Measurements from ENCODE around the gene NFKB1.
"Not testable (repeated sequence)": the region's sequence is repeated elsewhere in the genome, so short reads cannot be mapped to it uniquely, and the experiment has no call there.

Gene NFKB1

GRCh38 chr4:102601586-102602227 lies 100.5 kb downstream of the NFKB1 start:
- DNase-seq, result no peak

DNA sequence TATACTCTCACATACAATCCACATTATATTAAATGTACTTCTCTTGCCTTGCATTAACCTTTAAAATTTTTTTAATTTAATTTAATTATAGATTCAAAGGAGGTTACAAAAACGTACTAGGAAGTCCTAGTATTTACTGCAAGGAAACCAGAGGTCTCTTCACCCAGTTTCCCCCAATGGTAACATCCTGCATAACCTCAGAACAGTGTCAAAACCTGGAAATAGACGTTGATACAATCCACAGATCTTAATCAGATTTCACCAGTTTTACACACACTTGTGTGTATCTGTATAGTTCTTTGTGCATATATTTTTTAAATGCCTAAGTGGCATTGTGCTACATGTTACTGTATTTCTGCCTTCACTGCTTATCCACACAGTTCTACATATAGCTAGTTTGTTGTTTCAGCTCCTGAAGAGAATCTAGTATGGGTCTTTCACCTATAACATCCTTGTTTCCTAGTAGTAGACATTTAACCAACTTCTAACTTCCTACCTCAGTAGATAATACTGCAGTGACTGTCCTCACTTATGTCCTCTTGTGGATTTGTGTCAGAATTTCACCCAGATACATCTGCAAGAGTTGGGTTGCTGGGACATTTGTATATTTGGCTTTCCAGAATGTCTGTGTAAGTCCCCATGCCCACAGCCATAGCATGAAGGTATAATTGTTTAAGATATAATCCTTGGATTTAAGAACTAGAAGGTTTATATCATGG lies 103.2 kb downstream of the NFKB1 start:
- no peak for DNase-seq

DNA sequence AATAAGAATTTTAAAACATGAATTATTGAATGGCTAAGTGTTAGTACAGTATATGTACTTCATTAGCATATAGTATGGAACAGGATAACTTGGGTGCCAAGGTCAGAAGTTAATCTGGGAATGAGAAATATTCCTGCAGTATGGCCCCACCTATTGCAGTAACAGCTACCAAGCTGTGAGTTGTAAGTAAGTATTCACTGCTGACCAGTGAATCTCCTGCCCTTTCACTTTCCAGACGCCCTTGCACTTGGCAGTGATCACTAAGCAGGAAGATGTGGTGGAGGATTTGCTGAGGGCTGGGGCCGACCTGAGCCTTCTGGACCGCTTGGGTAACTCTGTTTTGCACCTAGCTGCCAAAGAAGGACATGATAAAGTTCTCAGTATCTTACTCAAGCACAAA lies 105.1 kb downstream of the NFKB1 start:
- DNase-seq, result no peak

- no peak for DNase-seq
Measured at GRCh38 chr4:102606846-102607450, 105.8 kb downstream of the NFKB1 start.

DNA sequence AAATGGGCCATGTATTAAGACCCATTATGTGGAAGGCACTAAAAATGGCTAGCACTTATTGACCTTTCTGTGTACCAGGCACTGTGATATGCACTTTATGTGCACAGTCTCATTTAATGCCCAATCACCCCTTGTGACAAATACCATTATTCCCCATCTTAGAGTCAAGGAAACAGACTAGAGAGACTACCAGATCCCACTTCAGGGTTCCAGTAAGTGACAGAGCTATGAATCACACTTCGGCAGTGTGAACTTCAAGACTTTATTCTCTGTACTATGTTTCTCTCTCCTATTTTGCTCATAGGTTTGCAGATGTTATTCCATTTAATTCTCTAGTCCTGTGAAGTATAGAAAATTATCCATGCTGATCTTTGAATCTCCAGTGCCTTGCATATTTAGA lies 107.0 kb downstream of the NFKB1 start:
- no peak for DNase-seq

DNA sequence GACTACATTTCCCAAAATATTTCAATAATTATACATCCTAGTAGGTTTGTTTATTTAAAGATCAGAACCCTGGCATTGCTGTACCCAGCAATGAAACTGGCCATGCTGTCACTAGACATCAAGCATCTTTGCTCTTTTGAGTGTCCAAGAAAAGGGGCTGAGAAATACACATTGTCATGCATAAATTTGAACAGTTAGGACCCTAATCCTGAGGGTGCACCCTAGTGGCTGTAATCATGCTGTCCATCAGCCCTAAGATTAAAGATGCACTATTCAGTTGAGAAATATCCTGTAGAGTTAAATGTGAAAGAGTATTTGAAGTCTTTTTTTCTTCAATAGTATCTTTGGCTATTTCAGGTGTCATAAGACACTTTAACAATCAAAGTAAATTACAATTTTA lies 108.8 kb downstream of the NFKB1 start:
- DNase-seq, result no peak

GRCh38 chr4:102610476-102610875 lies 109.3 kb downstream of the NFKB1 start:
- peak; percentile 87 for DNase-seq

- peak; percentile 7 for DNase-seq
Measured at GRCh38 chr4:102612210-102612609, 111.1 kb downstream of the NFKB1 start.

DNA sequence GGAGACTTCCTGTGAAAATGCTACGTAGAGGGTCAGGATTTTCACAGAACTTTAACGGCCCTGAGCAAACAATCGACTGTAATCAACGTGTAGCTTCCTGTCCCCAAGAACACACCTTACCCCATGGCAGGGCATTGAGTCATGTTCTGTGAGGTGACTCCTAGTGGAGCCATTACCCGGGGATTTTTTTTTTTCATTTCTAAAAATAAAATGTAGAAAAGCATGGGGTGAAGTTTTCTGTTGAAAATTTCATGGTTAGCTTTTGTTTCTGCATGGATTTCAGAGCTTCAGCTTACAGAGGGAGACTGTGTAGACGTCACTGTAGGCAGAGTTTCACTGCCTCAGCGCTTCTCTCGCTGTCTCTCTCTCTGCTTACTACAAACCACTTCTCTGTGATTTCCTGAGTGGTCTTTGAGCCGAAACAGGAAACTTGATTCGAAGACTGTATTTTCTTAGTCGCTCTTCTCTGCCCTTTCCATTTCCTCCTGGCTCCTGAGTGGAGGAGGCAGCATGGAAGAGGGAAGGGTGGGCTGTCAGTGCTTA lies 111.7 kb downstream of the NFKB1 start:
- DNase-seq, result no peak

- no peak for DNase-seq
Measured at GRCh38 chr4:102614801-102615200, 113.6 kb downstream of the NFKB1 start.

DNA sequence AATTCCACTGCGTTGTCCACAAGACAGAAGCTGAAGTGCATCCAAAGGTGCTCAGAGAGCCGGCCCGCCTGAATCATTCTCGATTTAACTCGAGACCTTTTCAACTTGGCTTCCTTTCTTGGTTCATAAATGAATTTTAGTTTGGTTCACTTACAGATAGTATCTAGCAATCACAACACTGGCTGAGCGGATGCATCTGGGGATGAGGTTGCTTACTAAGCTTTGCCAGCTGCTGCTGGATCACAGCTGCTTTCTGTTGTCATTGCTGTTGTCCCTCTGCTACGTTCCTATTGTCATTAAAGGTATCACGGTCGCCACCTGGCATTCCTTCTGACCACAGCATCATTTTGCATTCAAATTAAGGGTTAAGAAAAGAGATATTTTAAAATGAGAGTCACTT lies 115.5 kb downstream of the NFKB1 start:
- peak; percentile 32 for DNase-seq

DNA sequence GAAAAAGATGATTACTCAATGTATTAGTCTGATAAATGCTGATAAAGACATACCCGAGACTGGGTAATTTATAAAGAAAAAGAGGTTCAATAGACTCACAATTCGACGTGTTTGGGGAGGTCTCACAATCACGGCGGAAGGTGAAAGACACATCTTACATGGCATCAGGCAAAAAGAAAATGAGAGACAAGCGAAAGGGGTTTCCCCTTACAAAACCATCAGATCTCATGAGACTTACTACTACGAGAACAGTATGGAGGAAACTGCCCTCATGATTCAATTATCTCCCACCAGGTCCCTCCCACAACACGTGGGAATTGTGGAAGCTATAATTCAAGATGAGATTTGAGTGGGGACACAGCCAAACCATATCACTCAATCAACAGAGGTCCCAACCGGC lies 117.9 kb downstream of the NFKB1 start:
- not testable (repeated sequence) for DNase-seq

DNA sequence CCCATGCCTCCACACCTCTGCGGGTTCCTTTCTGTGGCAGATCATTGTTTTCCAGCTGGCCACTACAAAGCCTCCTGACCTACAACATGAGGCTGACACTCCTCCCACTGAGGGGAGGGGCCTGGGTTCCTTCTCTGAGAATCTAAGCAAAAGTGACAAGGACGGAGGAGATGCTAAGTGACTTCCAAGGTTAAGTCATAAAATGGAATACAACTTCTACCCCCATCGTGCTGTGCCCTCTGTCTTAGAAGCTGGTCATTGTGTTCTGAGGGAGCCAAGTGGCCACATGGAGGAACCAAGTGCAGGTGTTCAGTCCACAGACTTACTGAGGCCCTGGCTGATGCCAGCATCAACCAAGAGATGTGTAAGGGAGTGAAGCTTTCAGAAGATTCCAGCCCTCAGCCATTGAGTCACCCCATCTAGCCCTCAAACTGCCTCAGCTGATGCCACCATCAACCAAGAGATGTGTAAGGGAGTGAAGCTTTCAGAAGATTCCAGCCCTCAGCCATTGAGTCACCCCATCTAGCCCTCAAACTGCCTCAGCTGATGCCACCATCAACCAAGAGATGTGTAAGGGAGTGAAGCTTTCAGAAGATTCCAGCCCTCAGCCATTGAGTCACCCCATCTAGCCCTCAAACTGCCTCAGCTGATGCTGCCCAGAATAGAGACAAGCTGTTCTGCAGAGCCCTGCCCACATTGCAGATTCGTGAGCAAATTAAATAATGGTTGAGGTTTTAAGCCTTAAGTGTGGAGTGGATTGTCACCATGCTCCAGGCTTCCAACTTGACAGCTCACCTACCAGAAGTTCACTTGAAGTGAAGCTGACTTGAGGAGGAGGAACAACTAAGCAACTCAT lies 118.8 kb downstream of the NFKB1 start:
- not testable (repeated sequence) for DNase-seq

DNA sequence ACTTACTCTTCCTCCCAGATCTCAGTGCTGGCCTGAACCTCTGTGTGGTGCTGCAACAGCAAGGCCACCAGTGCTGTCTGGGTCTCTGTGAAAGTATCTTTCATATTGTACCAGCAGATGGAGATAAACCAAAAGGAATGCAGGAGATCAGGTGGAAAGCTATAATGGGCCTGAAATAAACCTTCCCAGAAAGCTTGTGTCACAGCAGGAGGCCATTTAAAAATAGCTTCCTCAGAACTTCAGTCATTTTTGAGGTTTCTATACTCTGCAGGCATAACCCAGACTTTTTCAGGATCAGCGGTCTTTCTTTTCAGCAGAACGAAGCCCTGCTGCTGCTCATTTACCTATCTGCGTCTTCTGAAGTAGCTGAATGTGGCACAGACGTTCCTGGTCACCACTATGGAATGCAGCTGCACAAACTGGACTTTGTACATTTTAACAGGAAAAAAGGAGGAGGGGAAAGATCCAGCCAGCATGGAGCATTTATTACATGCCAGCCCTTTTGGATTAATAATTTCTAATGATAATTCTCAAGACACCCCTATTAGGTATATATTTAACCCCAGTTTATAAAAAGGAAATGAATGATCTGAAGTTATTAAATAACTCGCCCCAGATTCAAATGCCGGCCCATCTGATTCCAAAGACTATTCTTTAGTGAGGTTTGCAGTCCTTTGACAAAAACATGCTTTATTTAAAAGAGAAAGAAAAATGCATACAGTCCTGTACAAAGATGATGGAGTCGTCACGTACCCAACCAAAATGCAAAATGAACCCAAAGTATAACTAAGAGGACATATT lies 119.7 kb downstream of the NFKB1 start:
- DNase-seq, result peak; percentile 32

DNA sequence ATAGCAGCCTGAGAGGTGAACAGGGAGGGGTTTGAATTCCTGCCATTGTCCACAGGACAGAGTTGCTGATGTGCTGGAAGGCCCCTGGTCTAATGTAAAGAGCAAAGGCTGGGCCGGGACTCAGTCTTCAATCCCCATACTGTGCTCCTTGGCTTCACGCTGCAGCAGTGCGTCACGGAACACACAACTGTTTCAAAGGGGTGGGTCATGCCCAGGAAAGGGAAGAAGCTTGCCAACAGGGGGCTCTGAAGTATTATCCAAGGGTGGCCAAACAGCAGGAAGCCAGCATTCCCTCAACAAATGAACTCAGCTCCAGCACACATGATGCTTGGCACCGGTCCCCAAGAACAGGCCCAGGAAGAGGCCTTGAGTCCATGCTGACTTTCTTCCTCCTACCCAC lies 122.5 kb downstream of the NFKB1 start:
- DNase-seq, result no peak

GRCh38 chr4:102624505-102624904 lies 123.3 kb downstream of the NFKB1 start:
- no peak for DNase-seq

DNA sequence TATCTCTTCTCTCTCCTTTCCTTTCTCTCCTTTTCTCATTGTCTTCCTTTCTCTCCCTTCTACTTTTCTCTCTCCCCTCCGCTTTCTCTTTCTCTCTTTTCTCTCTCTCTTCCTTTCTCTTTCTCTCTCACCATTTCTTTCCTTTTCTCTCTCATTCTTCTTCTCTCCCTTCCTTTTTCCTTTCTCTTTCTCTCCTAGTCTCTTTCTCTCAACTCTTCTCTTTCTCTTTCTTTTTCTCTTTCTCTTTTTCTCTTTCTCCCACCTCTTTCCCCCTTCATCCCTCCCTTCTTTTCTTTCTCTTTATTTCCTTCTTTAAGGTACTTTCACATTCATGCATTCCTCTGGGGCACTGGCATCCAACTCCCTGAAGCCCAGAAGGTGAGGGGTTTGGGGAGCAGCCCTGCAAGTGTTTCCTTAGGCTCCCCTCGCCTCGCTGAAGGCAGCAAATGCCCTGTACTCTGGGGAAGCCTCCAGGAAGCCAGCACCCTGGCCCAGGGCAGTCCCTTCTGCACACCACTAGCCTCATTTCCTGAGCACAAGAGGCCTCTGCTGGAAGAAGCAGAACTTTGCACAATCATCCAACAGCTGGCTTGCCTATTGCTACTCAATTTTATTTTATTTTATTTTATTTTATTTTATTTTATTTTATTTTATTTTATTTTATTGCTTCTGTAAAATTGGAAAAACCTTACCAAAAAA lies 124.2 kb downstream of the NFKB1 start:
- no peak for DNase-seq

DNA sequence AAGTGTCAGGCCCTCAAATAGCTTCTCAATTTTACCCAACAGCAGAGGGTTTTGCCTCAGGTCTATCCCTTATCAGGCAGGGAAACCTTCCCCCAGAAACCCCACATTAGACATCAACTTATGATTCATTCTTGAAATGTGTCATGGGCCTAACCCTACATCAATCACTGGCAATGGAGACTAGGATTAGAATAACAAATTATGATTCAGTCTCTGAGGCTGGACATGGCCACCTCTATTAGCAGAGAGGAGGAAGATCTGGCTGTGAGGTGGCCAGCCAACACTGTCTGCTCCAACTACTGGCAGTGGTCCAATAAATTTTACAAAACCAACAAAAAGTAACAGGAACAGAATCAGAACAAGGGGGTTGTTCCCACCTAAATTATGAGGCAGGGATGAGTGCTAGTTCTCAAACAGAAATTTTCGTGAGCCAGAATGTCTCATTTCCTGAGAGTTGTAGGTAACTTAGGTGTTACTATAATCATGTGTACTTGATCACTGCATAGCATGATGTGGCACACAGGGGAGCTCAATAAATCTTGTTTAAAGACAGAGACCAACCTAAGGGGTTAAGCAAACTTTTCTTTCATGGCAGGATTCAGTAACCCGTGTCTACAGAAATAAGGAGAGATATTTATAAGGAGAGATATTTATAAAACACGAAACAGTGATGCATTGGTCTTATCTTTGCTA lies 126.8 kb downstream of the NFKB1 start:
- DNase-seq, result no peak

DNA sequence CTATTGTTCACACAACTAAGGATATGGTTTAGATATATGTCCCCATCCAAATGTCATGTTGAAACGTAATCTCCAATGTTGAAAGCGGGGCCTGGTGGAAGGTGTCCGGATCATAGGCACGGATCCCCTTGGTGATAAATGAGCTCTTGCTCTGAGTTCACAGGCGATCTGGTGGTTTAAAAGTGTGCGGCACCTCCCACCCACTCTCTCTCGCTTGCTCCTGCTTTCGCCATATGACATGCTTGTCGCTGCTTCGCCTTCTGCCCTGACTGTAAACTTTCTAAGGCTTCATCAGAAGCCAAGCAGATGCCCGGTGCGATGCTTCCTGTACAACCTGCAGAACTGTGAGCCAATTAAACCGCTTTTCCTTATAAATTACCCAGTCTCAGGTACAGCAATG lies 128.5 kb downstream of the NFKB1 start:
- DNase-seq, result no peak

- no peak for DNase-seq
Measured at GRCh38 chr4:102631616-102632015, 130.5 kb downstream of the NFKB1 start.
